Keratinocyte (primary cell): Measurements from ENCODE around the gene TAF1D. TPM values are rescaled to one million over a fixed set of nuclear protein-coding genes. Genes with fewer than 3 reads are reported as not detected.
"Not testable (repeated sequence)": the region's sequence is repeated elsewhere in the genome, so short reads cannot be mapped to it uniquely, and the experiment has no call there.

Experiments
- DNase-seq: peaks from one replicate; pipeline ENCODE4 v3.0.0-alpha.2; 2011; ENCODE audit warnings: low read depth, missing footprints, low spot score
- FAIRE-seq: peaks from 2 replicates; lab custom pipeline; 2011; peaks lifted over from hg19 to GRCh38; lab: Jason Lieb, UNC
- H2AFZ ChIP-seq: 2 replicates; pipeline ENCODE4 v1.6.0; 2012; ENCODE audit warnings: low read length, control low read depth, inconsistent platforms; ENCODE audit not compliant: control insufficient read depth
- H3K27ac ChIP-seq: 2 replicates; pipeline ENCODE4 v1.5.1; 2011; ENCODE audit warnings: low read length; ENCODE audit not compliant: control insufficient read depth, insufficient read depth
- H3K27me3 ChIP-seq: 3 replicates; pipeline ENCODE4 v1.6.0; 2011; ENCODE audit warnings: low read length; ENCODE audit not compliant: control insufficient read depth, insufficient read depth; ENCODE audit errors: extremely low read depth
- H3K36me3 ChIP-seq, 2 experiments: 2 replicates in 1 of 2; 3 replicates in 1 of 2; pipeline ENCODE4 v1.5.1; 2011; ENCODE audit warnings: low read length in 2 of 2, mild to moderate bottlenecking in 1 of 2; ENCODE audit not compliant: control insufficient read depth in 2 of 2, insufficient read depth in 2 of 2; ENCODE audit errors: extremely low read depth in 1 of 2
- H3K4me1 ChIP-seq: 3 replicates; pipeline ENCODE4 v1.5.1; 2011; ENCODE audit warnings: low read length; ENCODE audit not compliant: control insufficient read depth, insufficient read depth; ENCODE audit errors: extremely low read depth
- H3K4me2 ChIP-seq: 3 replicates; pipeline ENCODE4 v1.6.0; 2011; ENCODE audit warnings: low read depth, low read length; ENCODE audit not compliant: control insufficient read depth, insufficient read depth; ENCODE audit errors: extremely low read depth
- H3K4me3 ChIP-seq, 3 experiments: fragments of 200-600 bp in 1 of 3; sonication (generic) in 1 of 3; 2 replicates in 2 of 3; 3 replicates in 1 of 3; pipeline ENCODE4 v1.5.1; 2011 to 2016; ENCODE audit warnings: low read length in 3 of 3, mild to moderate bottlenecking in 3 of 3, control low read depth in 2 of 3, inconsistent platforms in 1 of 3, low read depth in 1 of 3, mixed read lengths in 1 of 3, mixed run types in 1 of 3, moderate library complexity in 1 of 3; ENCODE audit not compliant: control insufficient read depth in 2 of 3, insufficient read depth in 2 of 3; ENCODE audit errors: extremely low read depth in 1 of 3
- H3K79me2 ChIP-seq: 2 replicates; pipeline ENCODE4 v1.6.0; 2012; ENCODE audit warnings: low read length; ENCODE audit not compliant: control insufficient read depth, insufficient read depth
- H3K9ac ChIP-seq: 3 replicates; pipeline ENCODE4 v1.6.0; 2011; ENCODE audit warnings: low read length; ENCODE audit not compliant: control insufficient read depth, insufficient read depth; ENCODE audit errors: extremely low read depth
- H3K9me1 ChIP-seq: 3 replicates; pipeline ENCODE4 v1.6.0; 2011; ENCODE audit warnings: low read length; ENCODE audit not compliant: control insufficient read depth, insufficient read depth; ENCODE audit errors: extremely low read depth
- H3K9me3 ChIP-seq: 2 replicates; pipeline ENCODE4 v1.5.1; 2012; ENCODE audit warnings: low read depth, low read length; ENCODE audit not compliant: control insufficient read depth
- H4K20me1 ChIP-seq: 3 replicates; pipeline ENCODE4 v1.6.0; 2011; ENCODE audit warnings: low read length; ENCODE audit not compliant: control insufficient read depth, insufficient read depth; ENCODE audit errors: extremely low read depth
- EZH2 ChIP-seq: IDR thresholded peaks from one replicate; pipeline ENCODE4 v1.6.1; 2012; ENCODE audit warnings: inconsistent platforms, mild to moderate bottlenecking, low read length, moderate library complexity
- dilution Hi-C: fragments of 300-500 bp; cut with MboI; formaldehyde crosslinking; loops from one replicate; pipeline ENCODE4 v1.7.0; 2020; ENCODE audit warnings: low sequenced_read_pairs; ENCODE audit not compliant: extremely low pct_ligation_motif_present
- polyA plus RNA-seq, 5 experiments: library from polyadenylated mRNA; depleted of rRNA in 3 of 5; stranded (reverse) in 3 of 5; stranded (forward) in 1 of 5; unstranded in 1 of 5; fragments of >200 nt; gene quantifications; 1 replicate in 1 of 5; 2 replicates in 3 of 5; 3 replicates in 1 of 5; pipeline versions ENCODE4 v1.2.1 to v1.2.3, GENCODE V29; 2011 to 2012; ENCODE audit warnings: missing spikeins in 2 of 5, low read depth in 1 of 5, low replicate concordance in 1 of 5
- TF ChIP-seq, protein P1 (sequence below), 3 experiments: IDR thresholded peaks in 1 of 3; conservative IDR thresholded peaks in 1 of 3; optimal IDR thresholded peaks in 1 of 3; 2 replicates in 2 of 3; 3 replicates in 1 of 3; pipeline versions ENCODE3 to v1.5.1; 2011; ENCODE audit warnings: low read length in 3 of 3, mild to moderate bottlenecking in 3 of 3, moderate library complexity in 2 of 3, control low read depth in 1 of 3, inconsistent platforms in 1 of 3; ENCODE audit not compliant: insufficient read depth in 2 of 3; ENCODE audit errors: extremely low read depth in 1 of 3

Gene TAF1D
- polyA plus RNA-seq, 1 donor (not counting 4 experiments of a cell fraction or from before 2014, with no cell fraction given) = 224 TPM

DNA sequence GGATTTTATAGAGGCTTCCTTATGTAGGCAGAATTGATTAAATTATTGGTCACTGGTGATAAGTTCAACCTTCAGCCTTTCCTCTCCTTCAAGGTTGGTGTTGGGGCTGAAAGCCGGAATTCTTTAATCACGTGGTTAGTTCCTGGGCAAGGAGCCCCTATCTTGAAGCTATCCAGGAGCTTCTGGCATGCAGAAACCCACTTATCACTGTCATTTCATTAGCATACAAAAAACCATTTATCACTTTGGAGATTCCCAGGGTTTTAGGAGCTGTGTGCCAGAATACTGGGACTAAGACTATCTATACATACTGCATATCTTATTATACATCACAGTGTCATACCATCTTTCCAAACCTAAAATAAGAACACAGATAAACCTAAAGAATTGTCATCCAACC is 24.3 kb upstream of the TAF1D start:
- TF ChIP-seq, protein P1, sequence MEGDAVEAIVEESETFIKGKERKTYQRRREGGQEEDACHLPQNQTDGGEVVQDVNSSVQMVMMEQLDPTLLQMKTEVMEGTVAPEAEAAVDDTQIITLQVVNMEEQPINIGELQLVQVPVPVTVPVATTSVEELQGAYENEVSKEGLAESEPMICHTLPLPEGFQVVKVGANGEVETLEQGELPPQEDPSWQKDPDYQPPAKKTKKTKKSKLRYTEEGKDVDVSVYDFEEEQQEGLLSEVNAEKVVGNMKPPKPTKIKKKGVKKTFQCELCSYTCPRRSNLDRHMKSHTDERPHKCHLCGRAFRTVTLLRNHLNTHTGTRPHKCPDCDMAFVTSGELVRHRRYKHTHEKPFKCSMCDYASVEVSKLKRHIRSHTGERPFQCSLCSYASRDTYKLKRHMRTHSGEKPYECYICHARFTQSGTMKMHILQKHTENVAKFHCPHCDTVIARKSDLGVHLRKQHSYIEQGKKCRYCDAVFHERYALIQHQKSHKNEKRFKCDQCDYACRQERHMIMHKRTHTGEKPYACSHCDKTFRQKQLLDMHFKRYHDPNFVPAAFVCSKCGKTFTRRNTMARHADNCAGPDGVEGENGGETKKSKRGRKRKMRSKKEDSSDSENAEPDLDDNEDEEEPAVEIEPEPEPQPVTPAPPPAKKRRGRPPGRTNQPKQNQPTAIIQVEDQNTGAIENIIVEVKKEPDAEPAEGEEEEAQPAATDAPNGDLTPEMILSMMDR (optimal IDR thresholded peaks at IDR 0.05 in 1 of 3, IDR thresholded peaks at IDR 0.05 in 1 of 3, conservative IDR thresholded peaks at IDR 0.05 in 1 of 3; ENCODE audit: extremely low read depth in 1 of 3, insufficient read depth in 2 of 3, low read length in 3 of 3) = no peak
- TF ChIP-seq EZH2 = no peak
- Histone ChIP-seq H3K9me1 (no peaks in the 10 kb centered on the region), H3K27ac (no peak overlapping the region), H3K4me1 (peaks cover 2% of the 10 kb centered on the region), H3K36me3 (no peaks in the 10 kb centered on the region), H3K79me2 (no peaks in the 10 kb centered on the region), H3K9ac (no peak overlapping the region), H3K4me3 (no peak overlapping the region), H3K27me3 (no peaks in the 10 kb centered on the region), H3K9me3 (no peaks in the 10 kb centered on the region), H4K20me1 (no peaks in the 10 kb centered on the region), H2AFZ (no peak overlapping the region), H3K4me2 (no peak overlapping the region)
- FAIRE-seq (no peak), DNase-seq (no peak)
- dilution Hi-C loops = no loop called here

DNA sequence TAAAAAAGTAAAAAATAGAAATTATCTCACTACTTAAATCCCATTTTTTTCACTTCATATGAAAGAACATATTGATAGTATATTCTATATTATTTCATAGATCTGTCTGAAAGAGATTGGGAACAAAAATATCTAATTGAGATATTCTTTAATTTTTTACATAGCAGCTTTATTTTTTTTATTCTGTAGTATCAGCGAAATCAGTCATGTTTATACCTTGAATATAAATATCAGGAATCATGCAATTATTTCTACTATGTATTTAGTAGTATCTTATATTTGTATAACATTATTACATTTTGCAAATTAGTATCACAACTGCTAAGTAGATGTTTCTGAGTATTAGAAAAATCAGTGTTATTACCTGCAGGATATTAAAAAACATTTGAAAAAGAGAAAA is 20.6 kb upstream of the TAF1D start:
- no peaks in the 10 kb centered on the region for H3K9me1 ChIP-seq
- FAIRE-seq (no peak), DNase-seq (no peak)
- dilution Hi-C loops = no loop called here
- no peaks in the 10 kb centered on the region for H4K20me1 ChIP-seq
- no peak overlapping the region for H3K4me3 ChIP-seq
- no peaks in the 10 kb centered on the region for H3K79me2 ChIP-seq
- H3K9ac ChIP-seq = no peak overlapping the region
- TF ChIP-seq, protein P1 (optimal IDR thresholded peaks at IDR 0.05 in 1 of 3, IDR thresholded peaks at IDR 0.05 in 1 of 3, conservative IDR thresholded peaks at IDR 0.05 in 1 of 3; ENCODE audit: extremely low read depth in 1 of 3, insufficient read depth in 2 of 3, low read length in 3 of 3) = no peak
- TF ChIP-seq EZH2 = no peak
- no peak overlapping the region for H2AFZ ChIP-seq
- no peaks in the 10 kb centered on the region for H3K36me3 ChIP-seq
- no peaks in the 10 kb centered on the region for H3K9me3 ChIP-seq
- peaks cover 2% of the 10 kb centered on the region for H3K4me1 ChIP-seq
- no peak overlapping the region for H3K27ac ChIP-seq
- H3K27me3 ChIP-seq = no peaks in the 10 kb centered on the region
- no peak overlapping the region for H3K4me2 ChIP-seq

DNA sequence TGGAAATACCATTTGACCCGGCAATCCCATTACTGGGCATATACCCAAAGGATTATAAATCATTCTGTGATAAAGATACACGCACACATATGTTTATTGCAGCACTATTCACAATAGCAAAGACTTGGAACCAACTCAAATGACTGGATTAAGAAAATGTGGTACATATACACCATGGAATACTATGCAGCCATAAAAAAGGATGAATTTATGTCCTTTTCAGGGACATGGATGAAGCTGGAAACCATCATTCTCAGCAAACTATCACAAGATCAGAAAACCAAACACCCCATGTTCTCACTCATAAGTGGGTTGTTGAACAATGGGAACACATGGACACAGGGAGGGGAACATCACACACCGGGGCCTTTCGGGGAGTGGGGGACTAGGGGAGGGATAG is 17.8 kb upstream of the TAF1D start:
- H3K36me3 ChIP-seq, H4K20me1 ChIP-seq, H3K9me3 ChIP-seq, DNase-seq, H3K79me2 ChIP-seq, H3K9me1 ChIP-seq, H2AFZ ChIP-seq, dilution Hi-C loops, H3K4me1 ChIP-seq, H3K9ac ChIP-seq, H3K4me3 ChIP-seq, H3K27ac ChIP-seq, FAIRE-seq, H3K4me2 ChIP-seq, H3K27me3 ChIP-seq: not testable (repeated sequence)
